Fibroblast of lung (primary cell): ENCODE data around the gene GABRG3. TPM values are rescaled to one million over a fixed set of nuclear protein-coding genes. Genes with fewer than 3 reads are reported as not detected.
A peak's percentile ranks its signal among the peaks of the same experiment; 100 is the strongest.

ENCODE experiments used
- DNase-seq, 2 donors: peaks; one replicate each; pipeline versions ENCODE4 v3.0.0 to v3.0.0-alpha.2; 2010; ENCODE audit warnings: low read depth in 2 of 2
- H2AFZ ChIP-seq: 2 replicates; pipeline ENCODE4 v1.5.1; 2012; ENCODE audit warnings: low read length, control low read depth, inconsistent platforms
- H3K27ac ChIP-seq: 2 replicates; pipeline ENCODE4 v1.5.1; 2011; ENCODE audit warnings: low read length, control low read depth; ENCODE audit not compliant: insufficient read depth
- H3K27me3 ChIP-seq: 2 replicates; pipeline ENCODE4 v1.5.1; 2011; ENCODE audit warnings: mild to moderate bottlenecking, low read length; ENCODE audit not compliant: control insufficient read depth, insufficient read depth
- H3K36me3 ChIP-seq: 2 replicates; pipeline ENCODE4 v1.5.1; 2011; ENCODE audit warnings: low read length; ENCODE audit not compliant: control insufficient read depth, insufficient read depth
- H3K4me1 ChIP-seq: 2 replicates; pipeline ENCODE4 v1.5.1; 2011; ENCODE audit warnings: low read length; ENCODE audit not compliant: control insufficient read depth, insufficient read depth; ENCODE audit errors: extremely low read depth
- H3K4me2 ChIP-seq: 2 replicates; pipeline ENCODE4 v1.5.1; 2011; ENCODE audit warnings: low read length, control low read depth; ENCODE audit not compliant: insufficient read depth; ENCODE audit errors: extremely low read depth
- H3K4me3 ChIP-seq, 4 experiments: fragments of 200-600 bp in 1 of 4; sonication (generic) in 1 of 4; replicated peaks in 1 of 4; 2 replicates each; pipeline ENCODE4 v1.5.1; 2011 to 2016; ENCODE audit warnings: low read length in 4 of 4, low read depth in 3 of 4, mild to moderate bottlenecking in 3 of 4, control low read depth in 2 of 4, inconsistent platforms in 1 of 4, mixed read lengths in 1 of 4; ENCODE audit not compliant: insufficient read depth in 1 of 4; ENCODE audit errors: control extremely low read depth in 1 of 4
- H3K79me2 ChIP-seq: 2 replicates; pipeline ENCODE4 v1.5.1; 2012; ENCODE audit warnings: mild to moderate bottlenecking, low read length, inconsistent platforms; ENCODE audit not compliant: control insufficient read depth, insufficient read depth
- H3K9ac ChIP-seq: 2 replicates; pipeline ENCODE4 v1.5.1; 2011; ENCODE audit warnings: mild to moderate bottlenecking, low read length, control low read depth; ENCODE audit not compliant: insufficient read depth
- H3K9me3 ChIP-seq: 2 replicates; pipeline ENCODE4 v1.5.1; 2012; ENCODE audit warnings: low read depth, low read length; ENCODE audit not compliant: control insufficient read depth, insufficient read depth
- H4K20me1 ChIP-seq: 2 replicates; pipeline ENCODE4 v1.5.1; 2011; ENCODE audit warnings: low read length; ENCODE audit not compliant: control insufficient read depth, insufficient read depth; ENCODE audit errors: extremely low read depth
- EZH2 ChIP-seq: IDR thresholded peaks from 2 replicates; pipeline ENCODE4 v1.5.1; 2012; ENCODE audit warnings: low read length, control low read depth, mild to moderate bottlenecking; ENCODE audit errors: missing control alignments
- polyA plus RNA-seq, 2 donors: library from polyadenylated mRNA; depleted of rRNA in 1 of 2; stranded (reverse) in 1 of 2; unstranded in 1 of 2; fragments of >200 nt; gene quantifications; 2 replicates each; pipeline ENCODE4 v1.2.1, GENCODE V29; 2011 to 2012; ENCODE audit warnings: missing spikeins in 1 of 2
- total RNA-seq: library from RNA; depleted of rRNA; stranded (reverse); fragments of >200 nt; gene quantifications from 2 replicates; pipeline ENCODE4 v1.2.1, GENCODE V29; 2014
- TF ChIP-seq, protein P1 (sequence below), 2 donors: IDR thresholded peaks in 1 of 2; conservative IDR thresholded peaks in 1 of 2; 1 replicate in 1 of 2; 2 replicates in 1 of 2; pipeline ENCODE4 v1.5.1; 2011 to 2012; ENCODE audit warnings: low read length in 2 of 2, control low read depth in 1 of 2, inconsistent platforms in 1 of 2, low read depth in 1 of 2, mild to moderate bottlenecking in 1 of 2

Gene GABRG3
- total and polyA plus RNA-seq, 2 donors (not counting 1 experiment from before 2014, with no cell fraction given): not detected

DNA sequence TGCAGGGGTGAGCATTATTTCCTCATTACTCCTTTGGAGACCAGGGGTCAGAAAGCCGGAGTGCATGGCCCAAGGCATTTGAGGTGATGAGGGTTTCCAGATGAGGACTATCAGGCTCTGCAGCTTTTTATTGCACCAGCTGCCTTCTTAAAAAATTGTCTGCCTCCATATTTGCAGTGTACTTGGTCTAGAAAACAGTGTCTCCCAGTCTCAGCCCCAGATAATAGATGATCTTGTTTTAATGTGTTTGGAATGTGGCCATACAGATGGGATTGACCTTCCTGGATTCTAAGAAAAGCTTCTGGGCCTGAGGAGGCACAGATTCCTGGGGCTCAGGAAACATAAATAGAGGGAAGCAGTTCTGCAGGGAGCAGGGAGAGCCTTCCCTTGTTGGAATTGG lies 123.3 kb downstream of the GABRG3 start:
- TF ChIP-seq, protein P1, sequence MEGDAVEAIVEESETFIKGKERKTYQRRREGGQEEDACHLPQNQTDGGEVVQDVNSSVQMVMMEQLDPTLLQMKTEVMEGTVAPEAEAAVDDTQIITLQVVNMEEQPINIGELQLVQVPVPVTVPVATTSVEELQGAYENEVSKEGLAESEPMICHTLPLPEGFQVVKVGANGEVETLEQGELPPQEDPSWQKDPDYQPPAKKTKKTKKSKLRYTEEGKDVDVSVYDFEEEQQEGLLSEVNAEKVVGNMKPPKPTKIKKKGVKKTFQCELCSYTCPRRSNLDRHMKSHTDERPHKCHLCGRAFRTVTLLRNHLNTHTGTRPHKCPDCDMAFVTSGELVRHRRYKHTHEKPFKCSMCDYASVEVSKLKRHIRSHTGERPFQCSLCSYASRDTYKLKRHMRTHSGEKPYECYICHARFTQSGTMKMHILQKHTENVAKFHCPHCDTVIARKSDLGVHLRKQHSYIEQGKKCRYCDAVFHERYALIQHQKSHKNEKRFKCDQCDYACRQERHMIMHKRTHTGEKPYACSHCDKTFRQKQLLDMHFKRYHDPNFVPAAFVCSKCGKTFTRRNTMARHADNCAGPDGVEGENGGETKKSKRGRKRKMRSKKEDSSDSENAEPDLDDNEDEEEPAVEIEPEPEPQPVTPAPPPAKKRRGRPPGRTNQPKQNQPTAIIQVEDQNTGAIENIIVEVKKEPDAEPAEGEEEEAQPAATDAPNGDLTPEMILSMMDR (conservative IDR thresholded peaks at IDR 0.05 in 1 of 2, IDR thresholded peaks at IDR 0.05 in 1 of 2; ENCODE audit: low read depth in 1 of 2, low read length in 2 of 2): no peak
- no peak for TF ChIP-seq EZH2
- H3K9me3 ChIP-seq: no peaks in the 10 kb centered on the region
- no peaks in the 10 kb centered on the region for H4K20me1 ChIP-seq
- no peaks in the 10 kb centered on the region for H3K4me1 ChIP-seq
- no peak overlapping the region for H3K27ac ChIP-seq
- H2AFZ ChIP-seq: no peak overlapping the region
- H3K4me2 ChIP-seq: no peak overlapping the region
- H3K27me3 ChIP-seq: no peaks in the 10 kb centered on the region
- no peak overlapping the region for H3K4me3 ChIP-seq
- H3K9ac ChIP-seq: no peak overlapping the region
- H3K79me2 ChIP-seq: no peaks in the 10 kb centered on the region
- DNase-seq: peak in 1 of 2 donors; percentile 58
- no peaks in the 10 kb centered on the region for H3K36me3 ChIP-seq

DNA sequence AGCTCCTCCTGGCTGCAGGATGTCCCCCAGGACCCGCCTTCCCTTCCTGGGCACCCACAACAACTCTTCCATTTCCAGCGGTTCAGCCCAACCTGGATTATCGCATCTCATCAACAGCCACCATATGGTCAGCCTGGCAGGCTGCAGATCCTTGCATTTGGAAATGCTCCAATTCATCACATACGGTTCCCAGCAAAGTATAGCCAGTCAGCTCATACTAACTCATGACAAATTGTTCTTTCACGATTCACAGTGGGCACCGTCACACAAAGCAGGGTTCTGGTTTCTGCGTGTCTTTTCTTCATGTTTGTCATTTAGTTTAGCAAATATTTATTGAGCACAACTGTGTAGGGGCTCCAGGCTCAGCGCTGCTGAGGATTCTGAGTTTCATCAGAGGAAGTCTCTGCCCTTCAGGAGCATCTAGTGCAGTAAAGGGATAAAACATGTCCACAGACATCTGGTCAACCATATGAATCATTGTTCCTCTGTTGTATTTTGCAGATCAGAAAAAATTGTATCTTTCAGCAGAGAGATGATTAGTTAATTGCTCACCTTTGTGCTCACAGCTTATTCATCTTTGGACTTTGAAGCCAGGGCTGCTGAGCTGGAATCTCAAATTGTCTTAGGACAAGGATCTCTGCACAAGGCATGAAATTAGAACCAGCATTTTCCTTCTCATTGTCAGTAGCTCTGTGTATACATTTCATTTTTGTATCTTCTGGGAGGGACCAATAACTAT lies 125.1 kb downstream of the GABRG3 start:
- Histone ChIP-seq H3K4me3 (no peak overlapping the region), H3K9me3 (no peaks in the 10 kb centered on the region), H3K27me3 (no peaks in the 10 kb centered on the region), H3K9ac (no peak overlapping the region), H3K79me2 (no peaks in the 10 kb centered on the region), H3K4me2 (no peak overlapping the region), H3K27ac (no peak overlapping the region), H4K20me1 (no peaks in the 10 kb centered on the region), H3K36me3 (no peaks in the 10 kb centered on the region), H2AFZ (no peak overlapping the region), H3K4me1 (no peaks in the 10 kb centered on the region)
- TF ChIP-seq, protein P1 (conservative IDR thresholded peaks at IDR 0.05 in 1 of 2, IDR thresholded peaks at IDR 0.05 in 1 of 2; ENCODE audit: low read depth in 1 of 2, low read length in 2 of 2): no peak
- DNase-seq: peak; percentile 17 to 41

DNA sequence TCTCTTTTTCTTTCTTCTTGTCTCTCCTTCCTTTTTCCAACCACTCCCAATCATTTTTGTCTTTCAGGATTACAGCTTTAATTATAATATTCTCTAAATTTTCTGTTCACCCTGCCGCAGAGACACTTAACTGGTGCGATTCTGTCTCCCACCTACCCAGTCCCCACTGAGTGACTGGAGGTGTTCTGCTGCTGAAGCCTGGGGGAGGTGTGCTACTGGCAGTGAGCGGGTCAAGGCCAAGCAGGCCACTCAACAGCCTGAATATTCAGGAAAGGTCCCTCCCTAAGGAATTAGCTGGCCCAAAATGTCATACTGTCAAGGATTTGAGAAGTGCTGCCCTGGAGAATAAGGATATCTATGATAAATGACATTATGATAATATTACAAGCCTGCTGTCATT lies 126.5 kb downstream of the GABRG3 start:
- H3K36me3 ChIP-seq: no peaks in the 10 kb centered on the region
- H3K79me2 ChIP-seq: no peaks in the 10 kb centered on the region
- no peak for DNase-seq
- TF ChIP-seq, protein P1 (conservative IDR thresholded peaks at IDR 0.05 in 1 of 2, IDR thresholded peaks at IDR 0.05 in 1 of 2; ENCODE audit: low read depth in 1 of 2, low read length in 2 of 2): no peak
- TF ChIP-seq EZH2: no peak
- H3K4me3 ChIP-seq: no peak overlapping the region
- H3K9ac ChIP-seq: no peak overlapping the region
- no peaks in the 10 kb centered on the region for H3K4me1 ChIP-seq
- no peak overlapping the region for H2AFZ ChIP-seq
- no peak overlapping the region for H3K4me2 ChIP-seq
- H3K9me3 ChIP-seq: no peaks in the 10 kb centered on the region
- no peaks in the 10 kb centered on the region for H3K27me3 ChIP-seq
- H3K27ac ChIP-seq: no peak overlapping the region
- no peaks in the 10 kb centered on the region for H4K20me1 ChIP-seq
